Measurements from ENCODE around the gene ZC3H4.

DNA sequence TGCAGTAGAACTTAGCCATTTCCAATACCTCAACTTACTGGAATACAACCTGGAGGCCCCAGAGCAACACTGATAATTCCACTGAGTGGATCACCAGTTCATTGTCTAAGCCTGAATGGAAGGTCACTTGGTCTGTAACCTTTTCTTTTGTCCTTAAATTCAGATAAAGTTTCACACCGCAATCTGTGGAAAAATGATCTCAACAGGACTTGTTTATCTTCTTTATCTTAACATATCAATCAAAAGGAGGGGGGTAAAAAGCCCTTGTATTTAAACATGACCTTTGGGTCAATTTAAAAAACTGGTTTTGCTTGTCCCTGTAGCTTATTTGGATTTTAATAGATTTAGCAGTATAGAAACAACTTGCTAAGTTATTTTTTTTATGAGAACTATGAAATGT lies 38.6 kb upstream of the ZC3H4 start:
- TF ChIP-seq CTCF (IDR thresholded peaks at IDR 0.05) (no peak), POLR2AphosphoS5 (IDR thresholded peaks at IDR 0.05; ENCODE audit: low read depth, low read length) (no peak)
